HCT116 (cell line): ENCODE results near the gene ZFHX3. TPM values are rescaled to one million over a fixed set of nuclear protein-coding genes. Genes with fewer than 3 reads are reported as not detected.

Experiments
- ATAC-seq: fragments of 200-7000 bp; cut with Tn5 transposase; 2 replicates; pipeline ENCODE4 v1.9.1; 2020; ENCODE audit warnings: mild to moderate bottlenecking, moderate library complexity
- BruUV-seq: library from RNA; stranded (reverse); fragments of 400-500 nt; replicated peaks from 2 replicates; lab custom pipeline; 2021; lab: Mats Ljungman, UMichigan
- CTCF ChIA-PET: fragments of 300-600 bp; sonication (Branson Sonifier 250); formaldehyde crosslinking; loops from one replicate; lab custom pipeline; 2021; ENCODE audit warnings: antibody characterized with exemption; lab: Charles Lee
- POLR2A ChIA-PET: fragments of 300-600, 350-600 bp; sonication (Branson Sonifier 250); formaldehyde crosslinking; loops from one replicate; lab custom pipeline; 2021; ENCODE audit warnings: antibody characterized with exemption; lab: Charles Lee
- RAD21 ChIA-PET, 2 experiments: fragments of 300-600 bp; sonication (Branson Sonifier 250); formaldehyde crosslinking; loops; one replicate each; lab custom pipeline; 2023; ENCODE audit warnings: low total read pairs in 2 of 2; ENCODE audit not compliant: uncharacterized antibody in 2 of 2, unreplicated experiment in 2 of 2, low non-redundant PET in 1 of 2; lab: Charles Lee
- DNase-seq: peaks from one replicate; pipeline ENCODE4 v3.0.0-alpha.2; 2010; ENCODE audit warnings: low read depth, low spot score
- H2AFZ ChIP-seq: fragments of 200-600 bp; shearing (Covaris generic), sonication (generic); 2 replicates; pipeline ENCODE4 v1.6.1; 2017; ENCODE audit warnings: low read depth, mixed run types, mixed read lengths, antibody characterized with exemption, low read length; ENCODE audit not compliant: poor library complexity, severe bottlenecking
- H3K27ac ChIP-seq: 2 replicates; pipeline ENCODE4 v1.5.1; 2012; ENCODE audit warnings: low read depth, low read length
- H3K27me3 ChIP-seq: fragments of 200-600 bp; sonication (generic); 2 replicates; pipeline ENCODE4 v1.6.1; 2016; ENCODE audit warnings: mixed run types, low read length, mixed read lengths; ENCODE audit not compliant: insufficient read depth
- H3K36me3 ChIP-seq, 2 experiments: fragments of 200-500 bp in 1 of 2; fragments of 200-600 bp in 1 of 2; sonication (Bioruptor generic) in 1 of 2; sonication (generic) in 1 of 2; 2 replicates each; pipeline versions ENCODE4 v1.5.1 to v1.6.1; 2014 to 2016; ENCODE audit warnings: low read length in 2 of 2, inconsistent platforms in 1 of 2, mixed read lengths in 1 of 2, mixed run types in 1 of 2; ENCODE audit not compliant: insufficient read depth in 2 of 2, control insufficient read depth in 1 of 2
- H3K4me1 ChIP-seq, 2 experiments: fragments of 200-600 bp in 1 of 2; sonication (generic) in 1 of 2; 2 replicates each; pipeline versions ENCODE4 v1.5.1 to v1.6.1; 2012 to 2017; ENCODE audit warnings: low read length in 2 of 2, inconsistent platforms in 1 of 2, mild to moderate bottlenecking in 1 of 2, mixed read lengths in 1 of 2, mixed run types in 1 of 2, moderate library complexity in 1 of 2; ENCODE audit not compliant: insufficient read depth in 2 of 2, control insufficient read depth in 1 of 2
- H3K4me2 ChIP-seq: fragments of 200-600 bp; sonication (generic); 2 replicates; pipeline ENCODE4 v1.6.1; 2017; ENCODE audit warnings: mixed run types, low read length, mixed read lengths
- H3K4me3 ChIP-seq, 2 experiments: fragments of 200-600 bp in 1 of 2; sonication (generic) in 1 of 2; replicated peaks in 1 of 2; 2 replicates each; pipeline ENCODE4 v1.5.1; 2011 to 2016; ENCODE audit warnings: low read length in 2 of 2, control low read depth in 1 of 2, low read depth in 1 of 2, mild to moderate bottlenecking in 1 of 2, mixed read lengths in 1 of 2, mixed run types in 1 of 2
- H3K79me2 ChIP-seq: fragments of 200-600 bp; sonication (generic); 2 replicates; pipeline ENCODE4 v1.6.1; 2017; ENCODE audit warnings: mild to moderate bottlenecking, mixed run types, low read length, moderate library complexity, mixed read lengths; ENCODE audit not compliant: insufficient read depth
- H3K9ac ChIP-seq: fragments of 200-600 bp; sonication (generic); 2 replicates; pipeline ENCODE4 v1.6.1; 2016; ENCODE audit warnings: low read length, mixed read lengths
- H3K9me2 ChIP-seq: fragments of 200-600 bp; sonication (generic), shearing (Covaris generic); 2 replicates; pipeline ENCODE4 v1.6.1; 2017; ENCODE audit warnings: mixed run types, mild to moderate bottlenecking, moderate library complexity; ENCODE audit not compliant: insufficient read depth
- H3K9me3 ChIP-seq, 2 experiments: fragments of 200-500 bp in 1 of 2; fragments of 200-600 bp in 1 of 2; sonication (Bioruptor generic) in 1 of 2; sonication (generic) in 1 of 2; 2 replicates each; pipeline ENCODE4 v1.6.1; 2014 to 2017; ENCODE audit warnings: low read length in 2 of 2, mixed read lengths in 2 of 2, inconsistent platforms in 1 of 2, low read depth in 1 of 2, mild to moderate bottlenecking in 1 of 2, mixed run types in 1 of 2, moderate library complexity in 1 of 2; ENCODE audit not compliant: control insufficient read depth in 1 of 2, insufficient read depth in 1 of 2
- H4K20me1 ChIP-seq: fragments of 200-600 bp; sonication (generic), shearing (Covaris generic); 2 replicates; pipeline ENCODE4 v1.6.1; 2017; ENCODE audit warnings: mixed run types, mild to moderate bottlenecking, moderate library complexity; ENCODE audit not compliant: insufficient read depth
- CBX3 ChIP-seq: IDR thresholded peaks from 2 replicates; pipeline ENCODE4 v1.6.1; 2012; ENCODE audit warnings: low read depth
- CEBPB ChIP-seq: IDR thresholded peaks from 2 replicates; pipeline ENCODE4 v1.6.1; 2012; ENCODE audit warnings: low read depth
- EGR1 ChIP-seq: IDR thresholded peaks from 2 replicates; pipeline ENCODE4 v1.6.1; 2012; ENCODE audit warnings: low read depth
- ELF1 ChIP-seq: IDR thresholded peaks from 2 replicates; pipeline ENCODE4 v1.6.1; 2012; ENCODE audit warnings: low read depth, borderline replicate concordance
- EZH2 ChIP-seq: fragments of 200-600 bp; sonication (generic); IDR thresholded peaks from 2 replicates; pipeline ENCODE4 v1.6.1; 2017; ENCODE audit warnings: antibody characterized with exemption, mixed run types
- FOSL1 ChIP-seq: IDR thresholded peaks from 2 replicates; pipeline ENCODE4 v1.6.1; 2012; ENCODE audit warnings: low read depth
- POLR2A ChIP-seq: IDR thresholded peaks from 2 replicates; pipeline ENCODE4 v1.7.0; 2011; ENCODE audit warnings: borderline replicate concordance; ENCODE audit not compliant: insufficient read depth, insufficient read length; ENCODE audit errors: extremely low read depth
- POLR2AphosphoS5 ChIP-seq: IDR thresholded peaks from 2 replicates; pipeline ENCODE4 v1.6.1; 2011; ENCODE audit warnings: mild to moderate bottlenecking, low read depth, low read length, moderate library complexity
- SIN3A ChIP-seq: IDR thresholded peaks from 2 replicates; pipeline ENCODE4 v1.6.1; 2012; ENCODE audit warnings: low read depth
- SRF ChIP-seq: IDR thresholded peaks from 2 replicates; pipeline ENCODE4 v1.6.1; 2012; ENCODE audit warnings: low read depth
- TCF7L2 ChIP-seq: IDR thresholded peaks from 2 replicates; pipeline ENCODE4 v1.7.0; 2011; ENCODE audit warnings: borderline replicate concordance, inconsistent platforms; ENCODE audit not compliant: insufficient read depth, insufficient read length; ENCODE audit errors: extremely low read depth
- YY1 ChIP-seq: IDR thresholded peaks from 2 replicates; pipeline ENCODE4 v1.6.1; 2011; ENCODE audit warnings: low read length, low read depth, moderate library complexity, mild to moderate bottlenecking; ENCODE audit not compliant: insufficient replicate concordance; ENCODE audit errors: extremely low read depth
- ZNF274 ChIP-seq: fragments of 200-500 bp; sonication (Bioruptor generic); IDR thresholded peaks from 2 replicates; pipeline ENCODE4 v1.6.1; 2014; ENCODE audit warnings: mild to moderate bottlenecking, low read depth, low read length, inconsistent platforms
- intact Hi-C: fragments of 100-400 bp; cut with micrococcal nuclease; formaldehyde crosslinking; loops from 2 replicates; pipeline ENCODE4 v1.10.0; 2022
- total RNA-seq: library from RNA; stranded (reverse); gene quantifications from one replicate; pipeline ENCODE4 v1.2.1, GENCODE V29; 2021; ENCODE audit not compliant: unreplicated experiment
- TF ChIP-seq, protein P1 (sequence below): IDR thresholded peaks from 2 replicates; pipeline ENCODE4 v1.6.1; 2011; ENCODE audit warnings: mild to moderate bottlenecking, low read length, moderate library complexity; ENCODE audit not compliant: insufficient replicate concordance; ENCODE audit errors: extremely low read depth
- TF ChIP-seq, protein P2 (sequence below): IDR thresholded peaks from 2 replicates; pipeline ENCODE4 v1.6.1; 2012
- TF ChIP-seq, protein P3 (sequence below): IDR thresholded peaks from 2 replicates; pipeline ENCODE4 v1.6.1; 2012
- TF ChIP-seq, protein P4 (sequence below), 3 experiments: fragments of 200-600 bp in 1 of 3; sonication (generic) in 1 of 3; IDR thresholded peaks in 2 of 3; conservative IDR thresholded peaks in 1 of 3; 2 replicates each; pipeline ENCODE4 v1.5.1; 2012 to 2017; ENCODE audit warnings: low read depth in 2 of 3, low read length in 2 of 3, antibody characterized with exemption in 1 of 3, borderline replicate concordance in 1 of 3, control low read depth in 1 of 3, mild to moderate bottlenecking in 1 of 3, mixed read lengths in 1 of 3, mixed run types in 1 of 3, moderate library complexity in 1 of 3; ENCODE audit not compliant: insufficient read depth in 1 of 3

The ZFHX3 gene
- total RNA-seq, 1 experiment from 2014 or later = 6.3 TPM

DNA sequence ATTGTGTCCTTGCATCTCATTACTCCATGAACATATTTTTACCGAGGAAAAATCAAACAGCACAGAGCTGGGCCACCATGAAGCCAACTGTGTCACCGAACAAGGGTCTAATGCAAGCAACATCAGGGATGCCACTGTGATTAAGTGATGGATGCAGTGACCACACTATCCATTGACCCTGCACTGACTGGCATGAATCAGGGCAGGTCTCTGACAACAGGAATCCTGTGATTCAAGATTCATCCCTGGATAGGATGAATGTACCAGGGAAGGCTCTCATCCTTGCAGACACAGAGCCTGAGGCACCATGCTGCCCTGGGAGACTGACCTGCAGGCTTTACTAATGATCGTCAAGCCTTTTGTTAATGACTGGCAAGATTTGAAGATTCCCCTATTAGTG, 41.5 kb upstream of the ZFHX3 start:
- Histone ChIP-seq H4K20me1 (no peaks in the 10 kb centered on the region), H3K4me2 (no peak overlapping the region), H3K4me3 (no peak overlapping the region), H3K79me2 (no peaks in the 10 kb centered on the region), H3K9me2 (no peaks in the 10 kb centered on the region), H3K27me3 (no peaks in the 10 kb centered on the region), H2AFZ (no peak overlapping the region), H3K9ac (no peak overlapping the region), H3K27ac (no peak overlapping the region), H3K4me1 (no peaks in the 10 kb centered on the region), H3K36me3 (no peaks in the 10 kb centered on the region), H3K9me3 (no peaks in the 10 kb centered on the region)
- ChIA-PET CTCF (no interaction called here), POLR2A (no interaction called here), RAD21 (no interaction called here)
- ATAC-seq (no peak), DNase-seq (no peak)
- TF ChIP-seq SIN3A (no peak), YY1 (no peak), ELF1 (no peak), POLR2A (no peak), TCF7L2 (no peak)
- intact Hi-C loops = no loop called here
- BruUV-seq = no TSS peak

DNA sequence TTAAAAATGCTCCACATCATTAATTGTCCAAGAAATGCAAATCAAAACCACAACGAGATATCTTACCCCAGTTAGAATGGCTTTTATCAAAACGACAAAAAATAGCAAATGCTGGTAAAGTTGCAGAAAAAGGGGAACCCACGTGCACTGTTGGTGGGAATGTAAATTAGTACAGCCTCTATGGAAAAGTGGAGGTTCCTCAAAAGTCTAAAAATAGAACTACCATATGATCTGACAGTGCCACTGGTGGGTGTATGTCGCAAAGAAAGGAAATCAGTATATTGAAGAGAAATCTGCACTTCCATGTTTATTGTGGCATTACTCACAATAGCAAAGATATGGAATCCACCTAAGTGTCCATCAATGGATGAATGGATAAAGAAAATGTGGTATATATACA, 38.2 kb upstream of the ZFHX3 start:
- H3K79me2 ChIP-seq = no peaks in the 10 kb centered on the region
- H3K27ac ChIP-seq = no peak overlapping the region
- no peaks in the 10 kb centered on the region for H3K36me3 ChIP-seq
- no peaks in the 10 kb centered on the region for H4K20me1 ChIP-seq
- ATAC-seq (no peak), DNase-seq (no peak)
- H3K9me3 ChIP-seq = no peaks in the 10 kb centered on the region
- no peak overlapping the region for H3K4me2 ChIP-seq
- H3K27me3 ChIP-seq = no peaks in the 10 kb centered on the region
- H3K4me3 ChIP-seq = no peak overlapping the region
- H3K4me1 ChIP-seq = no peaks in the 10 kb centered on the region; a peak in 1 of 4 replicates
- ChIA-PET CTCF (no interaction called here), POLR2A (no interaction called here), RAD21 (no interaction called here)
- H2AFZ ChIP-seq = no peak overlapping the region
- no peaks in the 10 kb centered on the region for H3K9me2 ChIP-seq
- intact Hi-C loops = no loop called here
- H3K9ac ChIP-seq = no peak overlapping the region
- BruUV-seq = no TSS peak
- TF ChIP-seq EZH2 (no peak), POLR2A (no peak), ZNF274 (no peak), CEBPB (no peak), SRF (no peak), YY1 (no peak), EGR1 (no peak), FOSL1 (no peak), CBX3 (no peak), POLR2AphosphoS5 (no peak)
- TF ChIP-seq, protein P1, sequence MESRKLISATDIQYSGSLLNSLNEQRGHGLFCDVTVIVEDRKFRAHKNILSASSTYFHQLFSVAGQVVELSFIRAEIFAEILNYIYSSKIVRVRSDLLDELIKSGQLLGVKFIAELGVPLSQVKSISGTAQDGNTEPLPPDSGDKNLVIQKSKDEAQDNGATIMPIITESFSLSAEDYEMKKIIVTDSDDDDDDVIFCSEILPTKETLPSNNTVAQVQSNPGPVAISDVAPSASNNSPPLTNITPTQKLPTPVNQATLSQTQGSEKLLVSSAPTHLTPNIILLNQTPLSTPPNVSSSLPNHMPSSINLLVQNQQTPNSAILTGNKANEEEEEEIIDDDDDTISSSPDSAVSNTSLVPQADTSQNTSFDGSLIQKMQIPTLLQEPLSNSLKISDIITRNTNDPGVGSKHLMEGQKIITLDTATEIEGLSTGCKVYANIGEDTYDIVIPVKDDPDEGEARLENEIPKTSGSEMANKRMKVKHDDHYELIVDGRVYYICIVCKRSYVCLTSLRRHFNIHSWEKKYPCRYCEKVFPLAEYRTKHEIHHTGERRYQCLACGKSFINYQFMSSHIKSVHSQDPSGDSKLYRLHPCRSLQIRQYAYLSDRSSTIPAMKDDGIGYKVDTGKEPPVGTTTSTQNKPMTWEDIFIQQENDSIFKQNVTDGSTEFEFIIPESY = no peak
- TF ChIP-seq, protein P2, sequence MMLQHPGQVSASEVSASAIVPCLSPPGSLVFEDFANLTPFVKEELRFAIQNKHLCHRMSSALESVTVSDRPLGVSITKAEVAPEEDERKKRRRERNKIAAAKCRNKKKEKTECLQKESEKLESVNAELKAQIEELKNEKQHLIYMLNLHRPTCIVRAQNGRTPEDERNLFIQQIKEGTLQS = no peak
- TF ChIP-seq, protein P3, sequence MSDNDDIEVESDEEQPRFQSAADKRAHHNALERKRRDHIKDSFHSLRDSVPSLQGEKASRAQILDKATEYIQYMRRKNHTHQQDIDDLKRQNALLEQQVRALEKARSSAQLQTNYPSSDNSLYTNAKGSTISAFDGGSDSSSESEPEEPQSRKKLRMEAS = no peak
- TF ChIP-seq, protein P4, sequence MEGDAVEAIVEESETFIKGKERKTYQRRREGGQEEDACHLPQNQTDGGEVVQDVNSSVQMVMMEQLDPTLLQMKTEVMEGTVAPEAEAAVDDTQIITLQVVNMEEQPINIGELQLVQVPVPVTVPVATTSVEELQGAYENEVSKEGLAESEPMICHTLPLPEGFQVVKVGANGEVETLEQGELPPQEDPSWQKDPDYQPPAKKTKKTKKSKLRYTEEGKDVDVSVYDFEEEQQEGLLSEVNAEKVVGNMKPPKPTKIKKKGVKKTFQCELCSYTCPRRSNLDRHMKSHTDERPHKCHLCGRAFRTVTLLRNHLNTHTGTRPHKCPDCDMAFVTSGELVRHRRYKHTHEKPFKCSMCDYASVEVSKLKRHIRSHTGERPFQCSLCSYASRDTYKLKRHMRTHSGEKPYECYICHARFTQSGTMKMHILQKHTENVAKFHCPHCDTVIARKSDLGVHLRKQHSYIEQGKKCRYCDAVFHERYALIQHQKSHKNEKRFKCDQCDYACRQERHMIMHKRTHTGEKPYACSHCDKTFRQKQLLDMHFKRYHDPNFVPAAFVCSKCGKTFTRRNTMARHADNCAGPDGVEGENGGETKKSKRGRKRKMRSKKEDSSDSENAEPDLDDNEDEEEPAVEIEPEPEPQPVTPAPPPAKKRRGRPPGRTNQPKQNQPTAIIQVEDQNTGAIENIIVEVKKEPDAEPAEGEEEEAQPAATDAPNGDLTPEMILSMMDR (IDR thresholded peaks at IDR 0.05 in 2 of 3, conservative IDR thresholded peaks at IDR 0.05 in 1 of 3; ENCODE audit: borderline replicate concordance in 1 of 3, insufficient read depth in 1 of 3, low read depth in 2 of 3, low read length in 2 of 3) = no peak
